ENCODE measurements around the gene SHC1.

GRCh38 chr1:155016231-155016831 is 45.8 kb upstream of the SHC1 start:
- TF ChIP-seq CTCF (IDR thresholded peaks at IDR 0.05): no peak
- TF ChIP-seq GABPA (IDR thresholded peaks at IDR 0.05; ENCODE audit: low read depth): no peak
- no peak for TF ChIP-seq YY1 (IDR thresholded peaks at IDR 0.05; ENCODE audit: low read depth)
- TF ChIP-seq MAX (IDR thresholded peaks at IDR 0.05; ENCODE audit: low read depth): no peak
- TF ChIP-seq RFX5 (IDR thresholded peaks at IDR 0.05; ENCODE audit: low read length): no peak
- no peak for TF ChIP-seq EP300 (IDR thresholded peaks at IDR 0.05; ENCODE audit: borderline replicate concordance in 1 of 2, low read depth in 1 of 2, low read length in 1 of 2)
- no peak for TF ChIP-seq IRF3 (IDR thresholded peaks at IDR 0.05; ENCODE audit: low read depth, low read length)
- no peak for TF ChIP-seq EZH2phosphoT487 (IDR thresholded peaks at IDR 0.05; ENCODE audit: borderline replicate concordance, low read depth)

All from SK-N-SH (cell line).